GM06990 (cell line): ENCODE results near the gene DMBX1.

Experiments used
- DNase-seq: peaks from one replicate; pipeline ENCODE4 v3.0.0-alpha.2; 2011; ENCODE audit not compliant: insufficient read length; ENCODE audit errors: extremely low read depth
- H3K27me3 ChIP-seq: replicated peaks from 2 replicates; pipeline ENCODE4 v1.6.0; 2011; ENCODE audit warnings: low read length; ENCODE audit not compliant: control insufficient read depth, insufficient read depth
- H3K36me3 ChIP-seq: 2 replicates; pipeline ENCODE4 v1.5.1; 2011; ENCODE audit warnings: low read length; ENCODE audit not compliant: control insufficient read depth, insufficient read depth
- H3K4me3 ChIP-seq: replicated peaks from 2 replicates; pipeline ENCODE4 v1.5.1; 2011; ENCODE audit warnings: low read depth, mild to moderate bottlenecking, control low read depth, low read length
- TF ChIP-seq, protein P1 (sequence below): IDR thresholded peaks from 2 replicates; pipeline ENCODE4 v1.5.1; 2011; ENCODE audit warnings: low read length, control low read depth, mild to moderate bottlenecking, inconsistent platforms; ENCODE audit not compliant: insufficient read depth, poor library complexity, severe bottlenecking

Gene DMBX1

DNA sequence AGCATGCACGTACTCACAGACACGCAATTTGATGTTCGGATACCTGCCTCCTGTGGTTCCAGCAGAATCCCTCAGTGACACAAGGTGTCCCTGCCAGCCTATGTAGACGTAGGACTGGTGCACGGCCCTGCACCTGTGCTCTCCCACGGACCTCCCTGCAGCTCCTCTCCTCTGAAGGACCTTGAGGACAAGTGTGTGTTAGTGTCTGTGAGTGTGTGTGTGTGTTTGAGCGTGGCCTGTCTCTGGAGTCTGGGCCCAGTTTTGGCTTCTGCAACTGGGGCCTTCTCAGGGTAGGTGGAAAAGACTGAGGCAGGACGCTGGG lies 22.5 kb upstream of the DMBX1 start:
- H3K27me3 ChIP-seq, result peaks cover 11% of the 10 kb centered on the region
- DNase-seq, result no peak
- no peaks in the 10 kb centered on the region for H3K36me3 ChIP-seq
- H3K4me3 ChIP-seq, result no peak overlapping the region
- TF ChIP-seq, protein P1, sequence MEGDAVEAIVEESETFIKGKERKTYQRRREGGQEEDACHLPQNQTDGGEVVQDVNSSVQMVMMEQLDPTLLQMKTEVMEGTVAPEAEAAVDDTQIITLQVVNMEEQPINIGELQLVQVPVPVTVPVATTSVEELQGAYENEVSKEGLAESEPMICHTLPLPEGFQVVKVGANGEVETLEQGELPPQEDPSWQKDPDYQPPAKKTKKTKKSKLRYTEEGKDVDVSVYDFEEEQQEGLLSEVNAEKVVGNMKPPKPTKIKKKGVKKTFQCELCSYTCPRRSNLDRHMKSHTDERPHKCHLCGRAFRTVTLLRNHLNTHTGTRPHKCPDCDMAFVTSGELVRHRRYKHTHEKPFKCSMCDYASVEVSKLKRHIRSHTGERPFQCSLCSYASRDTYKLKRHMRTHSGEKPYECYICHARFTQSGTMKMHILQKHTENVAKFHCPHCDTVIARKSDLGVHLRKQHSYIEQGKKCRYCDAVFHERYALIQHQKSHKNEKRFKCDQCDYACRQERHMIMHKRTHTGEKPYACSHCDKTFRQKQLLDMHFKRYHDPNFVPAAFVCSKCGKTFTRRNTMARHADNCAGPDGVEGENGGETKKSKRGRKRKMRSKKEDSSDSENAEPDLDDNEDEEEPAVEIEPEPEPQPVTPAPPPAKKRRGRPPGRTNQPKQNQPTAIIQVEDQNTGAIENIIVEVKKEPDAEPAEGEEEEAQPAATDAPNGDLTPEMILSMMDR, result no peak

DNA sequence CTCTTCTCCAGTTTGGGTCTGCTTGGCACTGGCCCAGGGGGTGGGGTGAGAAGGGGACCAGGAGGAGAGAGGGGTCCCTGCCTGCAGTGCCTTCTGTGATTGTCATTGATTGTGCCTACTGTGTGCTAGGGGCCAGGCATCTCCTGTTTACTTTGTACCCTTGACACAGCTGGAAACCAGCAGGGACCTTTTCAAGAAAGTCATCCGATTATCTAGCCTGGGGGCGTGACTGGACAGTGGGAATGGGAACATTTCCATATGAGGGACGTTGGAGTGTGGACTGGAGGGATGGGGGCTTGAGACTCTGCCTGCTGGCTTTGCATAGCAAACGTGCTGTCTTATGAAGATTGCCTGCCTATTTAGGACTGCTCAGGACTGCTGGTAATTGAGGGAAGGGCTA lies 19.8 kb upstream of the DMBX1 start:
- H3K36me3 ChIP-seq, result no peaks in the 10 kb centered on the region
- DNase-seq, result no peak
- H3K27me3 ChIP-seq, result peaks cover 11% of the 10 kb centered on the region
- TF ChIP-seq, protein P1, result no peak
- H3K4me3 ChIP-seq, result no peak overlapping the region

DNA sequence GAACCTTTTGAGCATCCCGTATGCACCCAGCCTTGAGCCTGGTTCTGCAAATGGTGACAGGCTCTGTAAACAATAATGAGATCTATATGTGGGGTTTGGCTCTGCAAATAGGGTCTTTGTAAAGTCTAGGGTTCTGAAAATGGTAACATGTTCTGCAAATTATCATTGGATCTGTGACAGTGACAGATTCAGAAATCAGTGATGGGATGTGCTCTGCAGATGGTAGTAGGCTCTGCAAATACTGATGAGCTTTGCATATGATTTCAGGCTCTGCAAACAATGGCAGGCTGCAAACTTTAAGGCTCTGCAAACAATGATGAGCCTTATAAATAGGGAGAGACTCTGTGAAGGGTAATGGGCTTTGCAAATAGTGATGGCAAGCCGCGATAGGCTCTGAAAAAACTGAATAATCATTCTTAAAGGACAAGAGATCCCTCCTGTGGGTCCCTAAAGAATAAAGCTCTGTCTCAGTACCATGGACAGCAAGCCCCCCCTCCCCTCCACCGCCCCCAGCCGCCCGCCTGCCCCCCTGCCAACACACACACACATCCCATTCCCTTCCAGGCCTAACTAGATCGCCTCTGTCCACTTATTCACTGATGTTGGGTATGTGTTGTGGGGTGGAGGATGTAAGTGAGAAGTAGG lies 17.7 kb upstream of the DMBX1 start:
- peaks cover 7% of the 10 kb centered on the region for H3K27me3 ChIP-seq
- H3K4me3 ChIP-seq, result no peak overlapping the region
- no peaks in the 10 kb centered on the region for H3K36me3 ChIP-seq
- TF ChIP-seq, protein P1, result no peak
- no peak for DNase-seq

DNA sequence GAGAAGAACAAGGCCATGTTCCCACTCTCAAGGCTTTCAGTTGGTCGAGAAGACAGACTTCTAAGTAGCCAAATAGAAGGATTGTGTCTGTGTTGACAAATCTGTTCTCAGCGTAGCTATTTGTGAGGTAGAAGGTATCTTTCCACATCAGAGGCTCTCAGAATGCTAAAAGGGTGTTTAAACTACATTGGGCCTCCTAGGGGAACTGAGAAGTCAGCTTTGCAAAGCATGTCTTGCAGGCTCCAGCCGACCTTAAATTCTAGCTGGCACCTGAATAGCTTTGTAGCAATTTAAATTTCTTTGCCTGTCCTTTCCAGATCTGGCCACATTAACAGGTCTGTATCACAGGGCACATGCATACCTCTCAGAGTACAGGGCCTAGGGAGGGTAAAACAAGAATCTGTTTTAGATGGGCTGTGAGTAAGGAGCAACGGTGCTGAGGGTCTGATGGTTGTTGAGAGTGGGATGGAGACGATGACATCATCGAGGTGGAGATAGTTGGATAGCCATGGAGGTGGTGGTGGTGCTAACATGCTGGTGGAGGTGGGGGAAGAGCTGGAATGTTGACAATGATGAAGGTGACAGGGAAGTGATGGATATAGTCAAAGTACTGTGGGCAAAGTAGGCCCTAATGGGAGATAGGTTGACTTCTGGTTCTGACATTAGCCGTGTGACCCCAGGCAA lies 17.0 kb upstream of the DMBX1 start:
- no peak for DNase-seq
- TF ChIP-seq, protein P1, result no peak
- peaks cover 3% of the 10 kb centered on the region; the same call in 1 of the 2 replicates for H3K27me3 ChIP-seq
- no peaks in the 10 kb centered on the region for H3K36me3 ChIP-seq
- H3K4me3 ChIP-seq, result no peak overlapping the region

DNA sequence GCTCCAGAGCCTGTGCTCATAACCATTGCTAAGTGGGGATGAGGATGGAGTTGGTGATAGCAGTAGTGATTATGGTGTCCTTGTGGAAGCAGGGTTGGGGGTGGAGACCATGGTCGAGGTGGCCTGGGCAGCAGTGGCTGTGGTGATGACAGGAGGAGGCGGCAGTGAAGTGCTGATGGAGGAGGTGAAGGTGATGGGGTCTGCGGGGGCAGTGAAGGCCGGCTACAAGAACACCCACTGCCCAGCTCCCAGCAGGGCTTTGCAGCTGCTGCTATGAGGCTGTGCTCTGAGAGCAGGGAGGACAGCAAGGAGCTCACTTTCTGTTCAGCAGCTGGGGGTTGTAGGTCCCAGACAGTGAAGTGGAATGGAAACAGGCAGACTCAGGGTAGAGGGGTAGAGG lies 15.6 kb upstream of the DMBX1 start:
- no peak for DNase-seq

More for the DNA sequence above, 15.6 kb upstream of the DMBX1 start:
- Histone ChIP-seq H3K4me3 (no peak overlapping the region), H3K36me3 (no peaks in the 10 kb centered on the region), H3K27me3 (peaks cover 2% of the 10 kb centered on the region; the same call in 1 of the 2 replicates)
- TF ChIP-seq, protein P1, result no peak
